Measurements from ENCODE around the gene PKD2. TPM values are rescaled to one million over a fixed set of nuclear protein-coding genes. Genes with fewer than 3 reads are reported as not detected.

Gene PKD2
- polyA plus RNA-seq, 1 of the 3 experiments (the other 2 are of a cell fraction), result 44.6 TPM

GRCh38 chr4:88005076-88005475 is 2.4 kb upstream of the PKD2 start:
- Histone ChIP-seq H3K4me3 (ENCODE audit: low read depth in 2 of 2, low read length in 1 of 2) (no peak overlapping the region), H3K9me3 (no peaks in the 10 kb centered on the region), H3K36me3 (replicated peaks in 1 of 2; ENCODE audit: control insufficient read depth in 1 of 2, insufficient read depth in 2 of 2, low read length in 1 of 2) (no peaks in the 10 kb centered on the region), H2AFZ (ENCODE audit: low read depth) (no peak overlapping the region), H3K4me1 (ENCODE audit: control insufficient read depth in 1 of 2, insufficient read depth in 2 of 2, low read depth in 1 of 2, low read length in 1 of 2) (peaks cover 0 to 10% of the 10 kb centered on the region in 2 experiments; a peak in 2 of 4 replicates), H3K27me3 (ENCODE audit: insufficient read depth) (no peaks in the 10 kb centered on the region), H3K9ac (no peak overlapping the region), H3F3A (replicated peaks; ENCODE audit: insufficient read depth) (peaks cover 13% of the 10 kb centered on the region), H3K27ac (ENCODE audit: low read depth in 2 of 2, low read length in 1 of 2) (no peak overlapping the region), H4K20me1 (ENCODE audit: insufficient read depth) (peaks cover 14% of the 10 kb centered on the region), H3K4me2 (no peak overlapping the region), H3K9me2 (no peaks in the 10 kb centered on the region), H3K79me2 (ENCODE audit: insufficient read depth) (peaks cover 24% of the 10 kb centered on the region)
- POLR2A ChIA-PET, result no interaction called here
- no peak for DNase-seq
- 71% methylated on average over 2 of the region's 2 CpGs for WGBS (ENCODE audit: low lambda C conversion rate)
- CTCF ChIA-PET, result interaction anchor here (0.6 to 2.3 kb wide), 4 partner anchors 20 to 152 kb away, joined by 3 to 6 read pairs (median 4); no protein-coding TSS in a partner anchor
- TF ChIP-seq POLR2AphosphoS5 (IDR thresholded peaks at IDR 0.05; ENCODE audit: low read depth, low read length) (no peak), CHD2 (IDR thresholded peaks at IDR 0.05; ENCODE audit: low read length, partially characterized antibody) (no peak), RCOR1 (IDR thresholded peaks at IDR 0.05; ENCODE audit: low read length) (no peak), IRF3 (IDR thresholded peaks at IDR 0.05; ENCODE audit: low read depth, low read length) (no peak), EP300 (IDR thresholded peaks at IDR 0.05; ENCODE audit: borderline replicate concordance in 1 of 2, low read depth in 1 of 2, low read length in 1 of 2) (no peak)

DNA sequence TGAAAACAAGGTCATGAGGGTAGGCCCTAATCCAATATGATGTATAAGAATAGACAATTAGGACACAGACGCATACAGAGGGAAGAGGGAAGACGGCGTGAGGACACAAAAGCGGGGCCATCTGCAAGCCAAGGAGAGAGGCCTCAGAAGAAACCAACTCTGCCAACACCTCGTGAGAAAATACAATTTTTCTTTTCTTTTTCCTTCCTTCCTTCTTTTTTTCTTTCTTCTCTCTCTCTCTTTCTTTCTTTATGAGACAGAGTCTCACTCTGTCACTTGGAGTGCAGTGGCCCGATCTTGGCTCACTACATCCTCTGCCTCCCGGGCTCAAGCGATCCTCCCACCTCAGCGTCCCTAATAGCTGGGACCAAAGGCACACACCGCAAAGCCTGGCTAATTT is 1.5 kb upstream of the PKD2 start:
- Histone ChIP-seq H3K27me3 (ENCODE audit: insufficient read depth) (no peaks in the 10 kb centered on the region), H3K4me2 (no peak overlapping the region), H3F3A (replicated peaks; ENCODE audit: insufficient read depth) (peaks cover 17% of the 10 kb centered on the region), H3K36me3 (replicated peaks in 1 of 2; ENCODE audit: control insufficient read depth in 1 of 2, insufficient read depth in 2 of 2, low read length in 1 of 2) (no peaks in the 10 kb centered on the region), H3K9me2 (no peaks in the 10 kb centered on the region), H3K9ac (no peak overlapping the region), H2AFZ (ENCODE audit: low read depth) (no peak overlapping the region), H3K9me3 (no peaks in the 10 kb centered on the region), H3K79me2 (ENCODE audit: insufficient read depth) (peaks cover 33% of the 10 kb centered on the region), H3K27ac (ENCODE audit: low read depth in 2 of 2, low read length in 1 of 2) (no peak overlapping the region), H3K4me1 (ENCODE audit: control insufficient read depth in 1 of 2, insufficient read depth in 2 of 2, low read depth in 1 of 2, low read length in 1 of 2) (peaks cover 8 to 15% of the 10 kb centered on the region in 2 experiments; a peak in 3 of 4 replicates), H3K4me3 (ENCODE audit: low read depth in 2 of 2, low read length in 1 of 2) (no peak overlapping the region), H4K20me1 (ENCODE audit: insufficient read depth) (peaks cover 22% of the 10 kb centered on the region)
- DNase-seq, result no peak
- TF ChIP-seq JUND (IDR thresholded peaks at IDR 0.05), result no peak
- TF ChIP-seq SIN3A (IDR thresholded peaks at IDR 0.05; ENCODE audit: borderline replicate concordance, low read depth, low read length), result no peak
- TF ChIP-seq POLR2AphosphoS5 (IDR thresholded peaks at IDR 0.05; ENCODE audit: low read depth, low read length), result no peak
- no peak for TF ChIP-seq GATA2 (CRISPR knock-in tag; IDR thresholded peaks at IDR 0.05)
- no peak for TF ChIP-seq YY1 (IDR thresholded peaks at IDR 0.05; ENCODE audit: low read depth)
- no peak for TF ChIP-seq USF1 (IDR thresholded peaks at IDR 0.05; ENCODE audit: borderline replicate concordance, low read depth)
- no peak for TF ChIP-seq FOXJ3 (CRISPR knock-in tag; IDR thresholded peaks at IDR 0.05)
- no peak for TF ChIP-seq TEAD4 (IDR thresholded peaks at IDR 0.05; ENCODE audit: borderline replicate concordance, insufficient read depth)
- ChIA-PET POLR2A (no interaction called here), CTCF (interaction anchor here (0.9 to 2.3 kb wide), 4 partner anchors 20 to 167 kb away, joined by 3 to 6 read pairs (median 4); no protein-coding TSS in a partner anchor)
- WGBS (ENCODE audit: low lambda C conversion rate), result 98% methylated on average over 10 of the region's 10 CpGs

Measured in SK-N-SH (cell line).